GM12891 (cell line): ENCODE results near the gene SLC38A11.

Source experiments
- DNase-seq: peaks from one replicate; pipeline ENCODE4 v3.0.0; 2011; ENCODE audit warnings: low spot score; ENCODE audit not compliant: insufficient read length
- FAIRE-seq: peaks from 2 replicates; lab custom pipeline; 2011; peaks lifted over from hg19 to GRCh38; lab: Jason Lieb, UNC
- PAX5 ChIP-seq: IDR thresholded peaks from 2 replicates; pipeline ENCODE4 v1.6.1; 2011; ENCODE audit warnings: low read length, moderate library complexity, mild to moderate bottlenecking; ENCODE audit not compliant: insufficient read depth, severe bottlenecking
- POLR2A ChIP-seq: IDR thresholded peaks from 2 replicates; pipeline ENCODE4 v1.6.1; 2011; ENCODE audit warnings: low read depth, low read length, control low read depth
- POLR2AphosphoS5 ChIP-seq: IDR thresholded peaks from 2 replicates; pipeline ENCODE4 v1.6.1; 2011; ENCODE audit warnings: low read depth, low read length, control low read depth
- POU2F2 ChIP-seq: IDR thresholded peaks from 2 replicates; pipeline ENCODE4 v1.6.1; 2011; ENCODE audit warnings: low read depth, mild to moderate bottlenecking, control low read depth, low read length, moderate library complexity
- SPI1 ChIP-seq: IDR thresholded peaks from 2 replicates; pipeline ENCODE4 v1.6.1; 2011; ENCODE audit warnings: low read depth, low read length, control low read depth
- TAF1 ChIP-seq: IDR thresholded peaks from 2 replicates; pipeline ENCODE4 v1.6.1; 2011; ENCODE audit warnings: low read depth, low read length, control low read depth

SLC38A11 gene

DNA sequence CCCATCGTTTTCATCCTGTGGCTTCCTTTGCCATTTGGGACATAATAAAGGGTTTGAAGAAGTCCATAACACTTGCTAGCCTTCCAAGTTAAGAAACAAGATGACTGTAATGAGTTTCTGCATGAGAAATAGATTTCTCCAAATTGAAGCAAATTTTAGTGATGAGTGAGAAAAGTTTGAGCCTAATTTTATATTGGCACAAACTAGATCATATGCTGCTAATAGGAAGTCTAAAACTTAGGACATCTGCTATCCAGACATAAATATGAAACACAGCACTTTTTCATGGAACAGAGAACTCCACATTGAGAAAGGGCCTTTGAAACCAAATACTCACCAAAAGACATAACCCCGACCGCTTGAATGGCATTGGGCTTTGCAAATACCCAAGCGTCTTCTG is 39.8 kb downstream of the SLC38A11 start:
- FAIRE-seq (no peak), DNase-seq (no peak)
- no peak for TF ChIP-seq POU2F2
- TF ChIP-seq SPI1: no peak
- TF ChIP-seq POLR2A: no peak
- no peak for TF ChIP-seq TAF1
- TF ChIP-seq PAX5: no peak
- TF ChIP-seq POLR2AphosphoS5: no peak

DNA sequence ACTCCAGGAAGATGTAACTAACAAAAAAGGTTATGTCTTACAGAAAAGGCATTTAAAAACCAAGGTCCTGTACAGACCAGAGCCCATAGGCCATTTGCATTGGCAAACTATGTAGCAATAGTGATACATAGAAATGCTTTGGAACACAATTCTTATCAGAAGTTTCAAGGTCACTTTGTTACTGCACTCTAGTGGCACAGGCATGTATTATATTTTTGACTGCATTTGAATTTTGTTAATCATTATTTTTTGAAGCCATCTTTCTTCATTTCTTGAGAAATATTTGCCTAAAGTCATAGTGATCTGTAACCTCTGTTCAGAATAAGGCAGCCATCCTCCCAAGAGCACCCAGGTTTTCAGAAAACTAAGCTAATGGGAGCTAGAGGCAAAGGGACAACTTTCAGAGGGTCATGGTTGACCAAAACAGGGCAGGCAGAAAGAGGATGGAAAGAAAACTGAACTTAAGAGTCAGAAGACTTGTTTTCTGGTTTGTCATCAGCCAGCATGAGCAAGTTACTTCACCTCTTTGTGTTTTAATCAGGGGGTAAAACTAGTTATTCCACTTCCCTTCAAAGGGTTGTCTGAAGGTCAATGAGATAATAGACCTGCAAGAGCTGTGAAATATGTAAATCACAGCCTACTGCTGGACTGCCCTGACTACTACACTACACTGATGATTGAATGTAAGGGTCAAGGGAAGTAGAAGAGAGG is 41.5 kb downstream of the SLC38A11 start:
- FAIRE-seq: no peak
- DNase-seq: no peak
- TF ChIP-seq POU2F2 (no peak), POLR2AphosphoS5 (no peak), TAF1 (no peak), SPI1 (no peak), POLR2A (no peak), PAX5 (no peak)

DNA sequence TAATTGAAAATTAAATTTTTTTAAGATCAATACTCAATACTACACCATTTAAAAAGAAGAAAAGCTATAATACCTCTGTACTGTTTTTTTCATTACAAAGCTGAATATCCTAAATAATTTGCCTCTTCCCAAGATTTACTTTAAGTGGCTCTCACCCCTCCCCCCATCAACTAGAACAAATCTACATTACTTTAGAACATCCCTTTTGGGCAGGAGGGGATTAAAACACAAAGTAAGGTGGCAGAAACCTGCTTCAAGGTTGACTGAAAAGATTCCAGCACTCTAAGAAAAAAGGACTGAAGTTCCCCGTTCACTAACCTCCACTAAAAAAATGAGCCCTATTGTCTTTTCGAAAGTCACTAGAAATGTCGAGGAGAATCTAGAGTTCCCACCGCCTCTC is 42.3 kb downstream of the SLC38A11 start:
- FAIRE-seq: no peak
- no peak for DNase-seq
- TF ChIP-seq PAX5 (no peak), POU2F2 (no peak), POLR2AphosphoS5 (no peak), TAF1 (no peak), SPI1 (no peak), POLR2A (no peak)

DNA sequence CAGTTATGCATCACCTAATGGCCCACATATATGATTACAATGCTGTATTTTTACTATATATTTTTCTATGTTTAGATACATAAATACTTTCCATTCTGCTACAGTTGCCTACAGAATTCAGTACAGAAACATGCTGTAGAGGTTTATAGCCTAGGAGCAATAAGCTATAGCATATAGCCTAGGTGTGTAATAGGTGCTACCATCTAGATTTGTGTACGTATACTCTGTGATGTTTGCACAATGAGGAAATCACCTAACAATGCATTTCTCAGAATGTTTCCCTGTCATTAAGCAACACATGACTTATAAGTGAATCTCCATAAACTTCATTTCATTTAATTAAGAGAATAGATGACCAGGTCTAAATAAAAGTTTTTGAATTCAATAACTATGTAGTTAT is 43.5 kb downstream of the SLC38A11 start:
- DNase-seq (no peak), FAIRE-seq (no peak)
- TF ChIP-seq POLR2A: no peak
- no peak for TF ChIP-seq SPI1
- TF ChIP-seq TAF1: no peak
- no peak for TF ChIP-seq PAX5
- TF ChIP-seq POLR2AphosphoS5: no peak
- no peak for TF ChIP-seq POU2F2

DNA sequence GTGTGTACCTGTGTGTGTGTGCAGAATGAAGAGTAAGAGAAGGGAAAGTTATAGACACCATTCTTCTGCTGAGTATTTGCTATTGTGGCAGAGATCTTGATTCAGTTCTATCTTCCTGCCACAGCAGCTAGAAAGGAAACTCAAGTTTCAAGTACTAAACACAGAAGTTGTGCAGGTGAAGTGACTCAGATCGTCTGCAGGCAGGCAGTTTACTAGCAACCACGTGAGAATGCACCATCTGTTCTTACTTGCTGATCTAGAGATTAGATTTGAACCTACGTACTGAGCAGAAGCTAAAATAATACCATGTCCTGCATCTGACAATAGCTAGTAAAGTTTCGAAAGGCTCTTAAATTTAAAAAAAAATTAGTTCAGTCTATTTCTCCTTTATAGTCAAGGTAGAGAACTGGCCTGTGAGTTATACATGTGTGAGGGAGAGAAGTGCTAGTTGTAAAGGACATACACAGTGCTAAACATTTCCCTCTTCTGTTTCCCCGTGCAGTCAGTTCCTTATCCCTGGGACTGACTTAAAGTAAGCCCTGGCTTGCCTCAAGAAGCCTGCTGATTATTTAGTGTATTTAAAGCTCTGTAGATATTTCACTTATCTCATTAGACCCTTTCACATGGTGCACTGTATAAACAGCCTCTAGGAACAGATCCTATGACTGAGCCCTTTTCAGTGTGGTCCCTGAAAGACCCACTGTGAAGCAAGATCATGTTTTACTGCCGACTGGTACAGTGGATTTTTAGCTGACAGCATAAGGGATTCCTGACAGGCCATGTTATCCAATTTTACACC is 45.0 kb downstream of the SLC38A11 start:
- FAIRE-seq (no peak), DNase-seq (no peak)
- TF ChIP-seq POU2F2 (no peak), PAX5 (no peak), POLR2AphosphoS5 (no peak), POLR2A (no peak), SPI1 (no peak), TAF1 (no peak)

DNA sequence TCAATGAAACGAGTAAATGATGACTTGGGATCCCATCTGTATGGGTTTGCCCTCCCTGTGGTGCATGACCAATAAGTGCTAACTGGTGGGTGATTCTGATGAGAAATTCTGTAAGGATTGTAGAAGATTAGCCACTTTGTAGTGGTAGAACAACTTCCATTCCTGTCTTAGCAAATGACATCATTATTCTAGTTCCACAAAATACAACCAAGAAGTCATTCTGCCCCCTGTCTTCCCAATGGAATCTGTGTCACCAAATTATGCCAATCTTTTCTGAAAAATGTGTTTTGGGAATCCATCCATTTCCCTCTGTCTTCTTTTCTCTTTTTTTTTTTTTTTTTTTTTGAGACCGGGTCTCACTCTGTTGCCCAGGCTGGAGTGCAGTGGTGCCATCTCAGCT is 48.4 kb downstream of the SLC38A11 start:
- TF ChIP-seq SPI1: no peak
- no peak for TF ChIP-seq PAX5
- TF ChIP-seq POLR2AphosphoS5: no peak
- no peak for TF ChIP-seq POU2F2
- TF ChIP-seq POLR2A: no peak
- TF ChIP-seq TAF1: no peak
- no peak for FAIRE-seq
- DNase-seq: no peak

DNA sequence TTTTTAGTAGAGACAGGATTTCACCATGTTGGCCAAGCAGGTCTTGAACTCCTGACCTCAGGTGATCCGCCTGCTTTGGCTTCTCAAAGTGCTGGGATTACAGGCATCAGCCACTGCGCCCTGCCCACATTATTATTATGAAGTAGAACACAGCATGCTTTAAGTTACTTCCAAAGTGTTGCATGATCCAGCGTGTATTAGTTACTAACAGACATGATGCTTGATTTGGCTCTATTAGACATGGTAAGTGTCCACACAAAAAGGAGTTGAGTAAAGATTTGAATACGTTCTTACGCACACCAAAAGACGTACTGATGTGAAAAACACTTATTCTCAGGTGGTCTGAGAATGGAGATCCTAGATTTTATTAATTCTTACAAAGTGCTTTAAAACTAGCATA is 50.0 kb downstream of the SLC38A11 start:
- DNase-seq (no peak), FAIRE-seq (no peak)
- TF ChIP-seq SPI1 (no peak), PAX5 (no peak), POU2F2 (no peak), POLR2AphosphoS5 (no peak), TAF1 (no peak), POLR2A (no peak)

DNA sequence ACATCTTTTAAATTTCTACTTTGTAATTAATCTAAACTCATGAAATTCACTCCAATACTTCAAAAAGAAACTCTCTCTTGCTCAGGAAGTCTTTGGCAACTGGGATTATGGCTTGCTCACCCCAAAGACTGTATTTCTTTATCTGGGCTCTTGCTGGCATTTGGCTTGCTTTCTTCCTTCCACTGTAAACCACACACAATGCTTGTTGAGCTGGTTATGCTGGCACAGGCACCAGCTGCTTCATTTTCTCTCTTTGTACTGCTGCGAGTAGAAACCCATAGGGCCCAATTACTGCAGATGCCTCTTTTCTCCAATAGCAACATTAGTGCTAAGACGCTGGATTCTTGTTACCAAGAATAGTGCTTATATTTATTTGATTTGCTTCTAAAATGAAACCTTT is 51.4 kb downstream of the SLC38A11 start:
- FAIRE-seq: no peak
- no peak for TF ChIP-seq TAF1
- DNase-seq: no peak

DNA sequence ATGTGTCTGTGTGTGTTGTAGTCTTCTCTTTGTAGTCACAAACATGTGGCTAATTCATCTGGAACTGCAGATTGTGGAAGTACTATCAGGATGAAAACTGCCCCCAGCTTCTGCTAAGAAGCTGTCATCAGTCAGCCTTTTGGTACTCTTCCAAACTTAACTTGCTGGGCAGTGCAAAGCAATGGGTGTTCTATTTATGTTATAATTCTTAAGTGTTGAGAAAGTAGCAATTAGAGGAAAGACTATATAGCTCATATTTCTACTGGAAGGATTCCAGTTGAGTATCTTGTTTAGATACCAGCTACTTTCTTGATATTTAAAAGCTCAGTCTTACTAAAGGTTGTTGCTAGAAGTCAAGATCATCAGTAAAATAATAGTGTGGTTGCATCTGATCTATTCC is 52.1 kb downstream of the SLC38A11 start:
- TF ChIP-seq SPI1 (no peak), TAF1 (no peak), POLR2AphosphoS5 (no peak), PAX5 (no peak), POU2F2 (no peak), POLR2A (no peak)
- no peak for DNase-seq
- FAIRE-seq: no peak

DNA sequence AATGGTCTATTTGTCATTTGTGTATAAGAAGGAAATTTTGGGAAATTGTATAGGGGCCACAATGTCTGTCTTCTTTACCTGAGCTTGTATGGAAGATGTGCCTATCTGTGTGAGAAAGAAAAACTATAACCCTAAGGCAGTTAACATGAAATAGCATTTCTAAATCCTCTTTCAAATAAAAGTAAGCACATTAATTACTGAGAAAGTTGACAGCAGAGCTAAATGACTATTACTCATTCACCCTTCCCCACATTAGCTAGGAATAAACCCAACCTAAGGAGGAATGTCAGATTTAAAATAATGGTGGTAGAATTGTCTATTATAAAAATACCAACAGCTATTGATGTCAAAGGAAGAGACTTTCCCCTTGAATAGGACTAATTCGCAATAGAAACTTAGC is 56.2 kb downstream of the SLC38A11 start:
- no peak for DNase-seq

More for the DNA sequence above, 56.2 kb downstream of the SLC38A11 start:
- TF ChIP-seq SPI1: no peak
- no peak for TF ChIP-seq POU2F2
- no peak for TF ChIP-seq POLR2AphosphoS5
- no peak for TF ChIP-seq TAF1
- TF ChIP-seq PAX5: no peak
- TF ChIP-seq POLR2A: no peak
- FAIRE-seq: no peak
